ENCODE measurements around the gene KRTAP4-8. TPM values are rescaled to one million over a fixed set of nuclear protein-coding genes. Genes with fewer than 3 reads are reported as not detected.
"Not testable (repeated sequence)": the region's sequence is repeated elsewhere in the genome, so short reads cannot be mapped to it uniquely, and the experiment has no call there.

Gene KRTAP4-8
- total and polyA plus RNA-seq, 5 donors from 2014 or later, result not detected

DNA sequence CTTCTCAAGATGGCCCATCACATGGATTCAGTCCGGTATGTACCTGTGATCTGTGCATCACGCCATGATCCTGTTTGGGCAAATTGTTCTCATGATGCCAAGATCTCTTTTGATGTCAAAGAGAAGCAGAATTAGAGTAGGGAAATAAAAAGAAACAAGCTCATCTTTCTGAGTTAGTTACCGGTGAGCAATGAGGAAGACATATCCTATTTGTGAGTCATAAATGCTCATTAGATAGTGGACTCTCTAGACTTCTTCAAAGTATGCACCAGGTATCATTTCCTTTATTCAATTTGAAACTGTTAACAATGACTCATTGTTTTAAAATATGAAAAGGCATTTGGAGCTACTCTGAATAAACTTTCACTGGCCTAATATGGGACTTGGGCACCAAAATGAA, 34.0 kb upstream of the KRTAP4-8 start:
- peaks cover 2% of the 10 kb centered on the region for H3K27me3 ChIP-seq (ENCODE audit: control insufficient read depth, insufficient read depth, low read length)
- no peaks in the 10 kb centered on the region for H3K36me3 Mint-ChIP-seq
- ATAC-seq (ENCODE audit: low read depth in 2 of 2) (no peak), DNase-seq (no peak)
- peak overlapping the region in 1 of 3 donors; percentile 32 for H3K27ac Mint-ChIP-seq
- H3K4me1 ChIP-seq (ENCODE audit: control insufficient read depth, insufficient read depth, low read length, poor library complexity, severe bottlenecking), result peaks cover 3% of the 10 kb centered on the region
- H3K27ac ChIP-seq (ENCODE audit: insufficient read depth, low read length, poor library complexity, severe bottlenecking), result no peak overlapping the region
- H3K4me1 Mint-ChIP-seq, result peaks cover 0 to 42% (median 6%) of the 10 kb centered on the region in 4 donors
- H3K9me3 ChIP-seq (ENCODE audit: control insufficient read depth in 2 of 2, low read length in 2 of 2), result no peaks in the 10 kb centered on the region
- H3K9me3 Mint-ChIP-seq, result peaks cover 0 to 5% (median 0%) of the 10 kb centered on the region in 7 donors
- peaks cover 25% of the 10 kb centered on the region for H3K27me3 Mint-ChIP-seq
- H3K36me3 ChIP-seq (ENCODE audit: control insufficient read depth, insufficient read depth, low read length), result no peaks in the 10 kb centered on the region
- no peak overlapping the region for H3K4me3 ChIP-seq (ENCODE audit: low read depth, low read length)
- no peak overlapping the region for H3K4me3 Mint-ChIP-seq

DNA sequence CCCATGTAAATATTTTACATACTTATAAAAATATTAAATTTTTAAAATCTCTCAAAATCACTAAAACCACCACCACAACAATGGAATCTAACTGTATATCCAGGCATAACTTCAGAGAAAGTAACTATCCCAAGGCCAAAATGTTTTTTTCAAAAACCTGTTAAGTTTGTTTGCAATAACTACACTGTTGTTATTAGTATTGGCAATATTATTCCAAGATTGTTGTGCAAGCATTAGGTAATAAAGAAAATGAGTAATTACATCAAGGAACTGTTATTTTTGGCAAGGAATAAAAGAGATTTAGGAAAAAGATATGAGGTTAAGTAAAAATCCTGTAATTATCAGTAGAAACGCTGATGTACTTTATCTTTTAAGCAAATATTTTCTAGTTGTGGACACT, 29.4 kb upstream of the KRTAP4-8 start:
- peaks cover 40% of the 10 kb centered on the region for H3K27me3 Mint-ChIP-seq
- Histone ChIP-seq H3K4me3 (ENCODE audit: low read depth, low read length) (no peak overlapping the region), H3K36me3 (ENCODE audit: control insufficient read depth, insufficient read depth, low read length) (no peaks in the 10 kb centered on the region), H3K4me1 (ENCODE audit: control insufficient read depth, insufficient read depth, low read length, poor library complexity, severe bottlenecking) (no peaks in the 10 kb centered on the region), H3K27ac (ENCODE audit: insufficient read depth, low read length, poor library complexity, severe bottlenecking) (no peak overlapping the region), H3K27me3 (ENCODE audit: control insufficient read depth, insufficient read depth, low read length) (peaks cover 2% of the 10 kb centered on the region), H3K9me3 (ENCODE audit: control insufficient read depth in 2 of 2, low read length in 2 of 2) (peaks cover 0 to 1% of the 10 kb centered on the region in 2 experiments)
- ATAC-seq (ENCODE audit: low read depth in 2 of 2) (no peak), DNase-seq (no peak)
- H3K27ac Mint-ChIP-seq, result no peak overlapping the region
- no peaks in the 10 kb centered on the region for H3K9me3 Mint-ChIP-seq
- H3K36me3 Mint-ChIP-seq, result no peaks in the 10 kb centered on the region
- no peak overlapping the region for H3K4me3 Mint-ChIP-seq
- peaks cover 0 to 55% (median 10%) of the 10 kb centered on the region in 4 donors for H3K4me1 Mint-ChIP-seq

DNA sequence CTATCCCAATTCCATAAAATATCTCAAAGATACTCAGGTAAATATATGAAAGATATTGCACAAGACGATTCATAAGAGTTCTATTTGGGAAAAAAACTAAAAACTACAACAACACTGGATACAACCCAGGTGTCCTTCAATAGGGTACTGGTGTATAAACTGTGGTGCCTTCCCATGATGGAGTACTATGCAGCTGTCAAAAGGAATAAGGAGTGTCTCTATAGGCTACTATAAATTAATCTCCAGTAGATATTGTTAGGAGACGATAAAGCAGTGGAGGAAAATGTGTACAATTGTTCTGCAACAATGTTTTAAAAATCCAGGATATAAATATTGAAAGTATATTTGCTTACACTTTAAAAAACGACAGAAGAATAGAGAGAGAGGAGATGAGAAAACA, 28.5 kb upstream of the KRTAP4-8 start:
- Mint-ChIP-seq H3K9me3 (no peaks in the 10 kb centered on the region), H3K4me3 (no peak overlapping the region), H3K27me3 (peaks cover 33% of the 10 kb centered on the region)

DNA sequence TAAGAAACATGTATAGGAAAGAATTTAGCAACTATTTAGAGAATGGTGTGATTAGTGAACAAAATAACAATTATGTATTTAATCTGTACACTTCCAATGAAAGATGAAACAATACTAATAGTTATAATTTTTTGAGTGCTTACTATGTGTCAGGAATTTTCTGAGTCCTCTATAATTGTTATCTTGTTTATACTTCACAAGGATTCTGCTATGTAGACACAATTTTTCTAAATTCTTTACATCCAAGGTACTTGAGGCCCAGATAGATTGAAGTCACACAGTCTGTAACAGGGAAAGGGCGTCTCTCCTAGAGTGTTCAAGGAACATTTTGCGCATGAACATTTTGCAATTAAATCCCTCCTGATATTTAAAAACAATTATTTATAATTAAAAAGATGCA, 27.1 kb upstream of the KRTAP4-8 start:
- Histone ChIP-seq H3K4me3 (ENCODE audit: low read depth, low read length) (no peak overlapping the region), H3K4me1 (ENCODE audit: control insufficient read depth, insufficient read depth, low read length, poor library complexity, severe bottlenecking) (peaks cover 6% of the 10 kb centered on the region), H3K36me3 (ENCODE audit: control insufficient read depth, insufficient read depth, low read length) (no peaks in the 10 kb centered on the region), H3K27ac (ENCODE audit: insufficient read depth, low read length, poor library complexity, severe bottlenecking) (no peak overlapping the region), H3K9me3 (ENCODE audit: control insufficient read depth in 2 of 2, low read length in 2 of 2) (peaks cover 0 to 1% of the 10 kb centered on the region in 2 experiments), H3K27me3 (ENCODE audit: control insufficient read depth, insufficient read depth, low read length) (peaks cover 5% of the 10 kb centered on the region)
- peaks cover 0 to 4% (median 0%) of the 10 kb centered on the region in 7 donors for H3K9me3 Mint-ChIP-seq
- peaks cover 36% of the 10 kb centered on the region for H3K27me3 Mint-ChIP-seq
- H3K36me3 Mint-ChIP-seq, result no peaks in the 10 kb centered on the region
- H3K27ac Mint-ChIP-seq, result no peak overlapping the region
- ATAC-seq (ENCODE audit: low read depth in 2 of 2) (no peak), DNase-seq (no peak)
- no peak overlapping the region for H3K4me3 Mint-ChIP-seq
- H3K4me1 Mint-ChIP-seq, result peaks cover 5 to 45% (median 13%) of the 10 kb centered on the region in 4 donors

More for the DNA sequence above, 28.5 kb upstream of the KRTAP4-8 start:
- Histone ChIP-seq H3K27ac (ENCODE audit: insufficient read depth, low read length, poor library complexity, severe bottlenecking) (no peak overlapping the region), H3K9me3 (ENCODE audit: control insufficient read depth in 2 of 2, low read length in 2 of 2) (peaks cover 0 to 1% of the 10 kb centered on the region in 2 experiments), H3K4me1 (ENCODE audit: control insufficient read depth, insufficient read depth, low read length, poor library complexity, severe bottlenecking) (no peaks in the 10 kb centered on the region), H3K36me3 (ENCODE audit: control insufficient read depth, insufficient read depth, low read length) (no peaks in the 10 kb centered on the region), H3K4me3 (ENCODE audit: low read depth, low read length) (no peak overlapping the region), H3K27me3 (ENCODE audit: control insufficient read depth, insufficient read depth, low read length) (peaks cover 6% of the 10 kb centered on the region)
- ATAC-seq (ENCODE audit: low read depth in 2 of 2), result no peak
- H3K4me1 Mint-ChIP-seq, result peaks cover 0 to 46% (median 8%) of the 10 kb centered on the region in 4 donors
- peak overlapping the region in 2 of 3 donors; percentile 17 to 23 for H3K27ac Mint-ChIP-seq
- no peak for DNase-seq
- no peaks in the 10 kb centered on the region for H3K36me3 Mint-ChIP-seq

DNA sequence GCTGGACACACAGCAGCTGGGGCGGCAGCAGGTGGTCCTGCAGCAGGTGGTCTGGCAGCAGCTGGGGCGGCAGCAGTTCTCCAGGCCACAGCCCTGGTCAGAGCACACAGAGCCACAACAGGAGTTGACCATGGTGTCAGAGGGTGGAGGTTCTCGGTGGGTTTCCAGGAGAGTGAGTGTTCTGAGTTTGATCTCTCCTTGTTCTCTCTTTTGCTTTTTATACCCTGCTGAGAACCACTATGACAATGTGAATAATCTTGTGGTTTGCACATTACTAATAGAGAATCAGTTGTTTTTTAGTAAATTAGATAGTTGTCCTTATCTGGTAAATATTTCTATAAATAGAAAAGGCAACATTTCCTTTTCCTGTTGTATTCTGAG, 26.0 kb upstream of the KRTAP4-8 start, which contains the start of gene KRTAP4-12:
TSS of gene KRTAP4-12 (minus strand) at position 192 of the 381 bp plus-strand sequence. CDS start at position 132, 60 bp downstream.
- not testable (repeated sequence) for H3K9me3 Mint-ChIP-seq; ATAC-seq (ENCODE audit: low read depth in 2 of 2); H3K36me3 ChIP-seq (ENCODE audit: control insufficient read depth, insufficient read depth, low read length); H3K36me3 Mint-ChIP-seq; DNase-seq; H3K9me3 ChIP-seq (ENCODE audit: control insufficient read depth in 2 of 2, low read length in 2 of 2); H3K4me1 ChIP-seq (ENCODE audit: control insufficient read depth, insufficient read depth, low read length, poor library complexity, severe bottlenecking); H3K27me3 ChIP-seq (ENCODE audit: control insufficient read depth, insufficient read depth, low read length); H3K4me3 ChIP-seq (ENCODE audit: low read depth, low read length); H3K27ac ChIP-seq (ENCODE audit: insufficient read depth, low read length, poor library complexity, severe bottlenecking)
- H3K27me3 Mint-ChIP-seq, result peaks cover 38% of the 10 kb centered on the region
- peak within 1 kb of the TSS in 2 of 4 donors; percentile 13 to 62 for H3K4me3 Mint-ChIP-seq
- peak within 1 kb of the TSS in 2 of 3 donors; percentile 20 to 29 for H3K27ac Mint-ChIP-seq
- peaks cover 7 to 43% (median 16%) of the 10 kb centered on the region in 4 donors for H3K4me1 Mint-ChIP-seq

DNA sequence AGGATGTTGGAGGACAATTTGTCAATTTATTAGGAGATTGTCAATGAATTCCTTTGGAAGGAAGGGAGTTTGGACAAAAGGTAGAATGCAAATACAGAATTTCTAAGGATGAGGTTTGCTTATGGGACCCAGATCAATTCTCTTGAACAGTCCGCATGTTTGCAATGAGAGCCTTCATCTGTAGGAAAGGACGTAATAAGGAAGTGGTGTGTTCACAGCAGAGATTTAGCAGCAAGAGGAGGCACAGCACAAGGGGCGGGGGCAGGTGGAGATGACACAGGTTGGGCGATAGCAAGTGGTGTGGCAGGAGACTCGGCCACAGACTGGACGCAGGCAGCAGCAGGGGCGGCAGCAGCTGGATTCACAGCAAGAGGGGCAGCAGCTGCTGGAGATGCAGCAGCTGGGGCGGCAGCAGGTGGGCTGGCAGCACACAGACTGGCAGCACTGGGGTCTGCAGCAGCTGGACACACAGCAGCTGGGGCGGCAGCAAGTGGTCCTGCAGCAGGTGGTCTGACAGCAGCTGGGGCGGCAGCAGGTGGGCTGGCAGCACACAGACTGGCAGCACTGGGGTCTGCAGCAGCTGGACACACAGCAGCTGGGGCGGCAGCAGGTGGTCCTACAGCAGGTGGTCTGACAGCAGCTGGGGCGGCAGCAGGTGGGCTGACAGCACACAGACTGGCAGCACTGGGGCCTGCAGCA, 25.5 kb upstream of the KRTAP4-8 start:
- Mint-ChIP-seq H3K27ac (peak overlapping the region in 2 of 3 donors; percentile 6 to 20), H3K4me3 (peak overlapping the region in 2 of 4 donors; percentile 13 to 62), H3K4me1 (peaks cover 7 to 43% (median 16%) of the 10 kb centered on the region in 4 donors), H3K27me3 (peaks cover 38% of the 10 kb centered on the region)
- DNase-seq; H3K36me3 Mint-ChIP-seq; H3K27me3 ChIP-seq (ENCODE audit: control insufficient read depth, insufficient read depth, low read length); H3K9me3 ChIP-seq (ENCODE audit: control insufficient read depth in 2 of 2, low read length in 2 of 2); H3K9me3 Mint-ChIP-seq; H3K36me3 ChIP-seq (ENCODE audit: control insufficient read depth, insufficient read depth, low read length); H3K4me1 ChIP-seq (ENCODE audit: control insufficient read depth, insufficient read depth, low read length, poor library complexity, severe bottlenecking); ATAC-seq (ENCODE audit: low read depth in 2 of 2); H3K27ac ChIP-seq (ENCODE audit: insufficient read depth, low read length, poor library complexity, severe bottlenecking); H3K4me3 ChIP-seq (ENCODE audit: low read depth, low read length): not testable (repeated sequence)

DNA sequence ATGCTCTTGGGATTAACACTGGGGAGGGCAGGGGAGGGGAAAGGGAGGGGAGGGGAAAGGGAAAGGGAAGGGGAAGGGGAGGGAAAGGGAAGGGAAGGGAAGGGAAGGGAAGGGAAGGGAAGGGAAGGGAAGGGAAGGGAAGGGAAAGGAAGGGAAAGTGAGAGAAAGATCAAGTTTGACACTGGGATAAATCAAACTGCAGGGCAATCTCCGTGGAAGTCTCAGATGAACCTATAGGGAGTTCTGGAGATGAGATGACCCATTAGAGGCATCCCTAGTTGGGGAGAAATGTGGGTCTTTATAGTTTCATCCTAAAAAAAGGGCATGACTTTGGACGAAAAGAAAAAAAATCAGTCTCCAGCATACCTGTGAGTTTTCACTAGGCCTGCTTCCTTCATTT, 23.8 kb upstream of the KRTAP4-8 start:
- peaks cover 50% of the 10 kb centered on the region for H3K27me3 Mint-ChIP-seq
- Histone ChIP-seq H3K27ac (ENCODE audit: insufficient read depth, low read length, poor library complexity, severe bottlenecking) (no peak overlapping the region), H3K27me3 (ENCODE audit: control insufficient read depth, insufficient read depth, low read length) (peaks cover 5% of the 10 kb centered on the region), H3K4me3 (ENCODE audit: low read depth, low read length) (no peak overlapping the region), H3K36me3 (ENCODE audit: control insufficient read depth, insufficient read depth, low read length) (no peaks in the 10 kb centered on the region), H3K4me1 (ENCODE audit: control insufficient read depth, insufficient read depth, low read length, poor library complexity, severe bottlenecking) (peaks cover 9% of the 10 kb centered on the region), H3K9me3 (ENCODE audit: control insufficient read depth in 2 of 2, low read length in 2 of 2) (peaks cover 0 to 1% of the 10 kb centered on the region in 2 experiments)
- no peaks in the 10 kb centered on the region for H3K36me3 Mint-ChIP-seq
- ATAC-seq (ENCODE audit: low read depth in 2 of 2), result no peak
- H3K4me1 Mint-ChIP-seq, result peaks cover 7 to 46% (median 16%) of the 10 kb centered on the region in 4 donors
- peaks cover 0 to 4% (median 0%) of the 10 kb centered on the region in 7 donors for H3K9me3 Mint-ChIP-seq
- no peak overlapping the region for H3K27ac Mint-ChIP-seq
- H3K4me3 Mint-ChIP-seq, result no peak overlapping the region
- no peak for DNase-seq

Measured in CD4-positive, CD25-positive, alpha-beta regulatory T cell (primary cell).